Hepatocyte (in vitro differentiated cells): ENCODE data around the gene SGCD. TPM values are rescaled to one million over a fixed set of nuclear protein-coding genes. Genes with fewer than 3 reads are reported as not detected.

Source experiments
- DNase-seq: peaks from one replicate; pipeline ENCODE4 v3.0.0-alpha.2; 2016; ENCODE audit warnings: low spot score
- H2AFZ ChIP-seq: fragments of 200-600 bp; sonication (generic); 2 replicates; pipeline ENCODE4 v1.6.0; 2016; ENCODE audit warnings: antibody characterized with exemption, mild to moderate bottlenecking
- H3K27ac ChIP-seq: fragments of 200-600 bp; sonication (generic); 2 replicates; pipeline ENCODE4 v1.5.1; 2016; ENCODE audit warnings: mild to moderate bottlenecking
- H3K27me3 ChIP-seq: fragments of 200-600 bp; sonication (generic); 2 replicates; pipeline ENCODE4 v1.6.1; 2016
- H3K36me3 ChIP-seq: fragments of 200-600 bp; sonication (generic); replicated peaks from 2 replicates; pipeline ENCODE4 v1.5.1; 2016; ENCODE audit warnings: low read depth; ENCODE audit not compliant: insufficient read depth
- H3K4me1 ChIP-seq: fragments of 200-600 bp; sonication (generic); 2 replicates; pipeline ENCODE4 v1.5.1; 2016; ENCODE audit warnings: mild to moderate bottlenecking, moderate library complexity; ENCODE audit not compliant: insufficient read depth
- H3K4me2 ChIP-seq: fragments of 200-600 bp; sonication (generic); 2 replicates; pipeline ENCODE4 v1.6.0; 2016
- H3K4me3 ChIP-seq: fragments of 200-600 bp; sonication (generic); 2 replicates; pipeline ENCODE4 v1.5.1; 2016; ENCODE audit warnings: mild to moderate bottlenecking
- H3K79me2 ChIP-seq: fragments of 200-600 bp; sonication (generic); 2 replicates; pipeline ENCODE4 v1.6.0; 2017; ENCODE audit warnings: mild to moderate bottlenecking
- H3K9me2 ChIP-seq: fragments of 200-600 bp; sonication (generic); replicated peaks from 2 replicates; pipeline ENCODE4 v1.6.0; 2017; ENCODE audit warnings: mild to moderate bottlenecking; ENCODE audit not compliant: insufficient read depth
- H3K9me3 ChIP-seq: fragments of 200-600 bp; sonication (generic); 2 replicates; pipeline ENCODE4 v1.5.1; 2016; ENCODE audit warnings: low read depth, mild to moderate bottlenecking
- H4K20me1 ChIP-seq: fragments of 200-600 bp; sonication (generic); 2 replicates; pipeline ENCODE4 v1.6.0; 2016; ENCODE audit warnings: mild to moderate bottlenecking; ENCODE audit not compliant: insufficient read depth, poor library complexity, severe bottlenecking
- CTCF ChIP-seq: fragments of 200-600 bp; sonication (generic); IDR thresholded peaks from 2 replicates; pipeline ENCODE4 v1.5.1; 2016; ENCODE audit warnings: antibody characterized with exemption, mild to moderate bottlenecking; ENCODE audit not compliant: poor library complexity
- EZH2 ChIP-seq: fragments of 200-600 bp; sonication (generic); IDR thresholded peaks from 2 replicates; pipeline ENCODE4 v1.6.1; 2016; ENCODE audit warnings: antibody characterized with exemption, mild to moderate bottlenecking, borderline replicate concordance
- EZH2phosphoT487 ChIP-seq: fragments of 200-600 bp; sonication (generic); IDR thresholded peaks from one replicate; pipeline ENCODE4 v1.6.1; 2018; ENCODE audit warnings: antibody characterized with exemption, mild to moderate bottlenecking, low read depth, moderate library complexity; ENCODE audit not compliant: unreplicated experiment, severe bottlenecking
- WGBS: methylation state at CpG from one replicate; pipeline ENCODE4 v1.1.6; 2016; ENCODE audit warnings: low lambda C conversion rate; ENCODE audit errors: missing lambda C conversion rate; 5-methylcytosine and 5-hydroxymethylcytosine counted together
- polyA plus RNA-seq: library from polyadenylated mRNA; unstranded; fragments of >200 nt; fragmentation: Nextera tagmentation; extraction: Ambion mirVana; gene quantifications from 2 replicates; pipeline ENCODE4 v1.2.1, GENCODE V29; 2016
- total RNA-seq: library from RNA; depleted of rRNA; stranded (reverse); fragments of >200 nt; gene quantifications from 2 replicates; pipeline ENCODE4 v1.2.3, GENCODE V29; 2014

Gene SGCD
- total and polyA plus RNA-seq, 2 experiments from 2014 or later, result 3.8 to 8.8 TPM

- no peaks in the 10 kb centered on the region for H3K9me2 ChIP-seq
- H3K4me1 ChIP-seq, result no peaks in the 10 kb centered on the region
- WGBS, result 67% methylated on average over 4 of the region's 4 CpGs
- no peaks in the 10 kb centered on the region for H4K20me1 ChIP-seq
- no peaks in the 10 kb centered on the region for H3K27me3 ChIP-seq
- H3K4me2 ChIP-seq, result no peak overlapping the region
- H3K36me3 ChIP-seq, result no peaks in the 10 kb centered on the region
- no peak overlapping the region for H3K27ac ChIP-seq
- no peaks in the 10 kb centered on the region for H3K79me2 ChIP-seq
- H3K9me3 ChIP-seq, result peaks cover 8% of the 10 kb centered on the region
- no peak overlapping the region for H2AFZ ChIP-seq
- TF ChIP-seq EZH2phosphoT487 (no peak), EZH2 (no peak), CTCF (no peak)
- H3K4me3 ChIP-seq, result no peak overlapping the region
- no peak for DNase-seq
Measured at GRCh38 chr5:156515803-156516360, 188.9 kb downstream of the SGCD start.

DNA sequence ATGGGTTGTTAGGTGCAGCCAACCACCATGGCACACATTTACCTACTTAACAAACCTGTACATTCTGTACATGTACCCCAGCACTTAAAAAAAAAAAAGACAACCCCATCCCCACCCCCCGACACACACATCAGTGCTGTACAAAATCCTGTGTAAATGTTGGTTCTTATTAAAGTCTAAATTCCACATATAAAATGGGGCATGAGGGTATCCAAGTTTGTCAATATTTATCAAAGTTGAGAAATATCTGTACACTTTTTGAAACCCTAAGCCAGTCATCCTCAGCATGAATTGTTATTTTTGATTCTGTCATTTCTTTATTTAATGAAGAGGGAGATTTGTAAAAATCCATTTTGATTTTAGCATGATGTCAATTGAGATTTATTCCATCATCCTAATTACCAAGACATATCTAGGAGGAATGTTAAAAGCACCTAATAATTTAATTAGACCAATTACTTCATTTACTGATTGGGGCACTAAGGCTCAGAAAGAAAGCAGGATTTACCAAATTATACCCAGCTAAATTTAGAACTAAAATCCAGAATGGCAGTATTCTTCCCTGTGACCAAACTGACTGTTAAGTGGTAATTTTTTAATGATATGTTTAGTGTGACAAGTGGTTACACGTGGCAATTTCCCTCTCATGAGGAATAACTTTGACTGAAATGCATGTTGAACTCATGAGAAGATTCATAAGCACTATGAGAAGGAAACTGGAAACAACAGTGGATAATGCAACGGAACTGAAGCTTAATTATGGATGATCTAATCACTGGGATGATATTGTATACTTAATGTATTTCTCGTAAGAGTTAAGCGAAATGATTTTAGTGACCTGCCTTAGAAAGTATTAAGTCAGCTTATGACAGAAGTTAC, 195.9 kb downstream of the SGCD start:
- peaks cover 8% of the 10 kb centered on the region for H3K9me3 ChIP-seq
- no peaks in the 10 kb centered on the region for H3K9me2 ChIP-seq
- H3K36me3 ChIP-seq, result no peaks in the 10 kb centered on the region
- H3K27ac ChIP-seq, result no peak overlapping the region
- TF ChIP-seq EZH2phosphoT487, result no peak
- no peak for TF ChIP-seq EZH2
- no peak for TF ChIP-seq CTCF
- 90% methylated on average over 5 of the region's 5 CpGs for WGBS
- DNase-seq, result no peak
- H3K79me2 ChIP-seq, result no peaks in the 10 kb centered on the region
- H4K20me1 ChIP-seq, result no peaks in the 10 kb centered on the region
- no peak overlapping the region for H2AFZ ChIP-seq
- H3K4me1 ChIP-seq, result no peaks in the 10 kb centered on the region
- H3K4me2 ChIP-seq, result no peak overlapping the region
- no peaks in the 10 kb centered on the region for H3K27me3 ChIP-seq
- H3K4me3 ChIP-seq, result no peak overlapping the region

DNA sequence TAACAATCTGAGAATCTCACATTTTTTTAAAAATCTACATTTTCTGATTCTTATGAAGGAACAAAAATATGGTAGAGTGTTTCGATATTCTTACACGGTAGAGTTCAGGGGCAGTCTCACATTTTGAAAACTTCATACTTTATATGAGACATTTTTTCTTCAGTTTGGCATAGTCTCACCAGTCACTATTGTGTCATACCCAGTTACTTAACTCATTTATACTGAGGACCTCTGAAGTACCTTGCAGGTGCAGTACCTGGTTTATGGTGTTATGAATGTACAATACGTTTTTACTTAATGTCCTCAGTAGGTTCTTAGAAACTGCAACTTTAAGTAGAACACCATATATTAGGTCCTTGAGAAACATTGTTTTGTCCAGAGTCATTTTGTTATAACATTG, 196.6 kb downstream of the SGCD start:
- no peak overlapping the region for H3K4me3 ChIP-seq
- H4K20me1 ChIP-seq, result no peaks in the 10 kb centered on the region
- H3K27me3 ChIP-seq, result no peaks in the 10 kb centered on the region
- no peaks in the 10 kb centered on the region for H3K9me2 ChIP-seq
- 94% methylated on average over 3 of the region's 3 CpGs for WGBS
- H2AFZ ChIP-seq, result no peak overlapping the region
- no peak for TF ChIP-seq EZH2phosphoT487
- TF ChIP-seq CTCF, result no peak
- no peak for TF ChIP-seq EZH2
- H3K4me2 ChIP-seq, result no peak overlapping the region
- no peaks in the 10 kb centered on the region for H3K4me1 ChIP-seq
- no peak for DNase-seq
- no peaks in the 10 kb centered on the region for H3K79me2 ChIP-seq
- H3K36me3 ChIP-seq, result no peaks in the 10 kb centered on the region
- no peak overlapping the region for H3K27ac ChIP-seq
- peaks cover 3% of the 10 kb centered on the region for H3K9me3 ChIP-seq
